ENCODE data around the gene DCAF17.
"Not testable (repeated sequence)": the region's sequence is repeated elsewhere in the genome, so short reads cannot be mapped to it uniquely, and the experiment has no call there.

The DCAF17 gene

DNA sequence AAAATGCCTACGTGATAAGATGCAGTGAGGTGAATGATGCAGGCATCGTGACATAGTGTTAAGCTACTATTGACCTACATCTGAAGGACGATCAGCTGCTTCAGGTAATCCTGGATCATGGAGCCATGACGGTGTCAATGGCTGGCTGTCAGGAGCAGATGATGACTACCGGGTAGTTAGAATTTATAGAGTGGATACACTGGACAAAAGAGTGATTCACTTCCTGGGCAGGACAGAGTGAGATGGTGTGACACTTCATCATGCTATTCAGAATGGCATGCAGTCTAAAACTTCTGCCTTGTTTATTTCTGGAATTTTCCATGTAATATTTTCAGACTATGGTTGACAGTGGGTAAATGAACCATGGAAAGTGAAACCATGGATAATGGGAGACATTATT lies 29.8 kb upstream of the DCAF17 start:
- TF ChIP-seq ZNF274 (IDR thresholded peaks at IDR 0.05; ENCODE audit: low read depth, low read length), result no peak
- H3K4me3 ChIP-seq (ENCODE audit: low read length), result no peak overlapping the region

DNA sequence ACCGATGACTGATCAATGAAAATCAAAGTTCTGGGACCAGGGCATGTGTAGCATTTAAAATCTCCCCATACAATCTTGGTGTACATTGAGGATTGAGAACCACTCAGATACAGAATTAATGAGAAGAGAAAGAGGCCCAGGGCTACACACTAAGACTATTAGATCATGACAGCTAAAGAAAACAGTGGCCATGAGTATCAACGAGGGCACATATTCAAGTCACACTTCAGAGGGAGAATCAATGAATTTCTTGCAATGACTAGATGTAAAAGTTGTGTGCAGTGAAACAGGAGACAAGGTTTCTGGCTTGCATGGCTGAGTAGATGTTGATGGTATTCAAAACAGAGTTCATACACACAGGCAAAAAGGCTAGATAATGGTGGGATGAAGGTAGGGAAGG lies 29.3 kb upstream of the DCAF17 start:
- no peak for TF ChIP-seq ZNF274 (IDR thresholded peaks at IDR 0.05; ENCODE audit: low read depth, low read length)
- no peak overlapping the region for H3K4me3 ChIP-seq (ENCODE audit: low read length)

DNA sequence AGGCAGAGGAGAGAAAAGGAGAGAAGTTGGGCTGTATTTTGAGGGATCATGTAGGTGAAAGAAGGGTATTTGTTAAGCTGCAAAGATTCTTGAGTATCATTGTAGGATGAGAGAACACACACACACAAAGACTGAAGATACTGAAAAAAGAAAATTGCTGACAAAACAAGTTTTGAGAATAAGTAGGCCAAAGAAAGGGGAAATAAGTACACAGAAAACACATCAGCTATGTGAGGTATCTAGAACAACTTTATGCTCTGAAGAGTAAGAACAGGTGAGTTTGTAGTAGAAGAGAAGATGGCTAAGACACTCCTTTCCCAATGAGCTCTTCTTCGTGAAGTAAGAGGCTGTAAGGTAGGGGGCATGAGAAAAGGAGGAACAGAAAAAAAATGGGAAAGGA lies 28.5 kb upstream of the DCAF17 start:
- no peak for TF ChIP-seq ZNF274 (IDR thresholded peaks at IDR 0.05; ENCODE audit: low read depth, low read length)
- no peak overlapping the region for H3K4me3 ChIP-seq (ENCODE audit: low read length)

DNA sequence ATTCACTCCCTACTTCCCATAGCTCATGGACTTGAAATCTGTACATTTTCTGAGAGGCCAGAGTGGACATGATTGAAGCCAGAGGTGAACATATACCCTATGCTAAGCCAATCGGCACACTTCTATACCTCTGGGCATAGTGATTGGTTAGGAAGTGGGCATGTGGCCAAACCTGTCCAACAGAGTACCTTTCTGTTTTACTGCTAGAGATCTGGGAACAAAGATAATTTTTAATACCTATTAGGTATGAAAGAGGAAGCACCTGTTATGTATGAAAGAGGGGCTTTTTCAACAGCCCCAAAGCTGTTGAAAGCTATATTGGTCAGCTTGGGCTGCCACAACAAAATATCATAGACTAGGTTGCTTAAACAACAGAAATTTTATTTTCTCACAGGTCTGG lies 28.0 kb upstream of the DCAF17 start:
- no peak for TF ChIP-seq ZNF274 (IDR thresholded peaks at IDR 0.05; ENCODE audit: low read depth, low read length)
- no peak overlapping the region; the same call in 1 of the 2 replicates for H3K4me3 ChIP-seq (ENCODE audit: low read length)

DNA sequence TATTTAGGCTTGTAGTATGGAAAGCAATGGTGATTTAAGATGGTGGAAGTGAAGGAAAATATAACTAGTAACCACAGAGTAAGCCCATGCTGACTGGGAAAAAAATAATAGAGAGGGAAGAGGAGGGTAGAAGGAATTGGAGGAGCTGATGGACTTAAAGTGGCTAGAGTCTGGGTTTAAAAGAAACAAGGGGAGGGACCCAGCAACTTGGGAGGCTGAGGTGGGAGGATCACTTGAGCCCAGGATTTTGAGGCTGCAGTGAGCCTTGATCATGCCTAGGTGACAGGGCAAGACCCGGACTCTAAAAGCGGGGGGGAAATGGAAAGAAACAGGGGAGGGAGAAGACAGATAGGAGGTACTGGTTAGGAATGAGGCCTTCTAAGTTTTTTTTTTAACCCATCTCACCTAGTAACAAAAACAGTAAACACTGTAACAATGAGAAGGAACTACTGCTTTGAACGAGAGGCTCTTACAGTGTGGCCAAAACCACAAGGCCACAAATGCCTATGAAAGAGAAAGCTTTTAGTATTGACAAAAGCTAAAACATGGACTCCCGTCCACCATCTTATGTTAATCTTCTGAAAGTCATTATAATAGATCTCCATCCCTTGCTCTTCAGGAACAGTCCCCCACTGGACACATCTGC lies 26.9 kb upstream of the DCAF17 start:
- no peak for TF ChIP-seq ZNF274 (IDR thresholded peaks at IDR 0.05; ENCODE audit: low read depth, low read length)
- H3K4me3 ChIP-seq (ENCODE audit: low read length), result no peak overlapping the region

DNA sequence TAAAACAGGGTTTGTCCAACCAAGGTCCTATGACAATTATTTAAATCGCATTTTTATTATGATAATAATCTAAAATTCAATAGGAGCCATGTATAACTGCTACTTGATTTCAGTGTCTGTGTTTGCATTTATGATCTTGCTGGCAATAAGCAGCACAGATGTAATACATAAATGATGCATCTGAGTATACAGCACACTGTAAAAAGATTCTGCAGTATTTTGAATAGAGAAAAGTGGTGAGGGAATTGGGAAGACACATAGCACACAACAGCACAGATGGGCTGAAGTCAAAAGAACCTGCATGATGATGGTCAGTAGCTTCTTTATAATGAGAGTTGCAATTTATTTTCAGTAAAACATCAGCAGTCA lies 26.4 kb upstream of the DCAF17 start:
- no peak for TF ChIP-seq ZNF274 (IDR thresholded peaks at IDR 0.05; ENCODE audit: low read depth, low read length)
- no peak overlapping the region for H3K4me3 ChIP-seq (ENCODE audit: low read length)

DNA sequence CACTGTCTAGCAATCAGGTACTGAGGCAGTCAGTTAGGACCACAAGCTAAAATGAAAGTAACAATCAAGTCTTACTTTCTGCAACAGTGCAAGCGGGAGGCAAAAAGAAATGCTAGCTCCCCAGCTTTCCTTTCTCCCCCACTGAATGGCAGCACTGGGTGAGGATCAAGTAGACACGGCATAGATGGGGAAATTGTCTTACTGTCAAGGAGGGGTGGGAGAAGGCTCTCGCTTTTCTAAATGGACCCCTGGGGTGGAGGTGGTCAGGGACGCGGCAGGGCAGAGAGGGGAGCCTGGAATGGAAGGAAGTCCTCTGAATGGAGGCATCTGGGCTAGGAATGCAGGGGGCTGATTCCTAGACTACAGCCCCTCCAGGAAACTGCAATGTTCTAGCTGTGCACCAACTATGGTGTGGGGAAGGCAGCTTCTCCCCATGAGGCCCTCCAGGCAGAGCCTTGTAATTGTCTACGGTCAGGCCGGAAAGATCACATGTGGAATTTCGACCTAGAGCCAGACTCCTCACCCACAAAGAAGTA lies 24.5 kb upstream of the DCAF17 start:
- H3K4me3 ChIP-seq (ENCODE audit: low read length), result peak overlapping the region; percentile 43; the same call in 1 of the 2 replicates
- no peak for TF ChIP-seq ZNF274 (IDR thresholded peaks at IDR 0.05; ENCODE audit: low read depth, low read length)

DNA sequence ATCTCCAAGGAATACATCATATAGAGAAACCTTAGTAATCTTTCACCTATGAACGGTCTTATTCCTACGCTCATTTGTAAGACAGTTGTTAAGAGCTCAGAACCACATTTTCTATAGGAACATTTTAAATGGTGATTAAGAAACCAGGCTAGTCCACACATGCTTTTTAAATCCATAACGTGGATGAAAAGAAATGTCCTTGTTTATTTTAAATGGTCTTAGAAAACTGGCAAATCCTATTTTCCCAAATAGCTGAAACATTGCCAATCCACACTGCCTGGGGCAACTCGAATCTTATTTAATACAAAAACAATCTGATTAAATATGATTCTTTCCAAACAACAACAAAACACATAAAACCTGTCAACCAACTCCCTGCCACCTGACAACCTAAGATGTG lies 23.9 kb upstream of the DCAF17 start:
- no peak overlapping the region for H3K4me3 ChIP-seq (ENCODE audit: low read length)

DNA sequence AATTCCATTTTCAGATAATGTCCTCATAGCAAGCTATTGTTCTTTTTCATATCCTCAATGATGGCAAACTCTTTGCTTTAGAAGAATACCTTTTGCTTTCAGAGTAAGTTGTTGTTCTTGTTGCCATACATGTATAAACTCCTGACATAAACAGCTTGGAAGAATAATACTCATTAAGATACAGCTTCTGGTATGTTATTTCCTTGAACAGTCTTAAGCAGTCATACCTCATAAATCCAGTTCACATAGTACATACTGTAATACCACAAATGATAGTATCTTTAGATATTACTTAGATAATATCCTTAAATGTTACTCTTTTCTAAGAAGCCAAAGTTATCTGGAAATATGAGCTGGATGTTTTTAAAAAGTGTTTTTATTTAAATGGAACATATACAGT lies 23.4 kb upstream of the DCAF17 start:
- H3K4me3 ChIP-seq (ENCODE audit: low read length), result no peak overlapping the region
- no peak for TF ChIP-seq ZNF274 (IDR thresholded peaks at IDR 0.05; ENCODE audit: low read depth, low read length)

More for the DNA sequence above, 23.9 kb upstream of the DCAF17 start:
- no peak for TF ChIP-seq ZNF274 (IDR thresholded peaks at IDR 0.05; ENCODE audit: low read depth, low read length)

DNA sequence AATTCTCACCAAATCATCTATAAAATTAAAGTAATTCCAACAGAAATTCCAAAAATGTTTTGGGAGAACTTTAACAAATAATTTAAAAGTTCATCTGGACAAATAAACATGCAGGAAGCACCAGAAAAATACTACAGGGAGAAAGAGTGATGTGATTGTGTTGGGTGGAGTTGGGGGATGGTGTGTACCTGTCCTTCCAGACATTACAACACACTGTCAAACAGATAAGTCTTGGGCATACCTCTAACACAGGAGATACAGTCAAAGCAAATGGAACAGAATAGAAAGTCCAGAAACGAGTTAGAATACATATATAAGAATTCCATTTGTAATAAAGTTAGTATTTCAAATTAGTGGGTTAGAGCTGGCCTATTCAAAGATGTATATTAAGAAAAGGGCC lies 22.8 kb upstream of the DCAF17 start:
- TF ChIP-seq ZNF274 (IDR thresholded peaks at IDR 0.05; ENCODE audit: low read depth, low read length), result no peak
- no peak overlapping the region for H3K4me3 ChIP-seq (ENCODE audit: low read length)

DNA sequence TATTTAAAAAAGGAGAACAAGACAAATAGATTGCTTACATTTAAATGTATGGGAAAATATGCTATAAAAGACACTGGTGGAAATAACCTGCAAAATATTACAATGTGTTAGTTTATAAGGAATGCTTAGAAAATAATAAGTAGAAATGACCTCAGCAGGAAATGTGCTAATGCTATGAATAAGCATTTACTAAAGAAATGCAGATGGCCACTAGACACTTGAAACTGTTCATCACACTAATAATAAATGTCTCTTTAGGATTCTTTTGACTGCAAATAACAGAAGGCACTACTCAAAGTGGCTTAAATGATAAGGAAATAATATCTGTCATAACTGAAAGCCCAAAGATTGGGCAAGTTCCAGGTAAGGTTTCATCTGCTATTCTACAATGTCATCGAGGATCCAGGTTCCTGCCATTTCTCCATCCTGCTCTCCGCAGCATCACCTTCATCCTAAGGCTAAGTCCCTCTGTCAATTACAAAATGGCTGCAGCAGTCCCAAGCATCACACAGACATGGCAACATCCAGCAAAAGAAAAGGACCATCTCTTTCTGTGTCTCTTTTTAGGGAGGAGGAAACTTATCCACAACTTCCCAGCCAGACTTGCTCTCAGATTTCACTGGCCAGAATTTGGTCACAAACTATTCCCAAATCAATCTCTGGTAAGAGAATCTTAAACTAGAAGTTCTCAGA lies 22.1 kb upstream of the DCAF17 start:
- TF ChIP-seq ZNF274 (IDR thresholded peaks at IDR 0.05; ENCODE audit: low read depth, low read length), result no peak
- no peak overlapping the region for H3K4me3 ChIP-seq (ENCODE audit: low read length)

DNA sequence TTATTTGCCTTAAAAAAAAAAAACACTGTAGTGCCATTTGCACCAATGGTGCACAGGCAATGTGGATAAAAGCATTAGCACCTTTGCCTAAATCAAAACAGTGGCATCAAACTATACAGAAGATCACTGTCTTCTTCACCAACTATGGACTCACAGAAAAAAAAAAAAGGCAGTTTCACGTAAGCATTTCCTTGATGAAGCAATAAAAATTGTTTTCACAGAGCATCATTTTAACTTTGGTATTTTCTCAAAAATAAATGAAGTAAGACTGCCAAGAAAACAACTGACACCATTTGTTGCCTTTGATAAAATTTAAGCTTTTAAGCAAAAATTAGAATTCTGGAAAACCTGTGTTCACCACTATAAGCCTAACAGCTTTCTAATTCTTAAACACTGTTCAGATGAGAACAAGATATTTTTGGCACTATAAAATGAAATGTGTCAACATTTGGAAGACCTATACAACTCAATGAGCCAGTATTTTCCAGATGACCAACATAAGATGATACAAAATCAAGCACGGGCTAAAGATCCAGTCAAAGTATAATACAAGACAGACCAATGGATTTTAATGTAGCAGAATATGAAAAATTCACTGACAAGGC lies 21.4 kb upstream of the DCAF17 start:
- H3K4me3 ChIP-seq (ENCODE audit: low read length), result no peak overlapping the region
- TF ChIP-seq ZNF274 (IDR thresholded peaks at IDR 0.05; ENCODE audit: low read depth, low read length), result no peak

DNA sequence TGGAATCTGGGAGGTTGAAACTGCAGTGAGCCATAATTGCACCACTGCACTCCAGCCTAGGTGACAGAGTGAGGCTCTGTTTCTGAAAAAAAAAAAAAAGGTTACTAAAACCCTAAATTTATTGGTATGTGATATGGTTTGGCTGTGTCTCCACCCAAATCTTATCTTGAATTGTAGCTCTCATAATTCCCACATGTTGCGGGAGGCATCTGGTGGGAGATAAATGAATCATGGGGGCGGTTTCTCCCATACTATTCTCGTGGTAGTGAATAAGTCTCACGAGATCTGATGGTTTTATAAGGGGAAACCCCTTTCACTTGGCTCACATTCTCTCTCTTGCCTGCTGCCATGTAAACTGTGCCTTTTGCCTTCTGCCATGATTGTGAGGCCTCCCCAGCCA lies 19.4 kb upstream of the DCAF17 start:
- H3K4me3 ChIP-seq (ENCODE audit: low read length), result not testable (repeated sequence)

DNA sequence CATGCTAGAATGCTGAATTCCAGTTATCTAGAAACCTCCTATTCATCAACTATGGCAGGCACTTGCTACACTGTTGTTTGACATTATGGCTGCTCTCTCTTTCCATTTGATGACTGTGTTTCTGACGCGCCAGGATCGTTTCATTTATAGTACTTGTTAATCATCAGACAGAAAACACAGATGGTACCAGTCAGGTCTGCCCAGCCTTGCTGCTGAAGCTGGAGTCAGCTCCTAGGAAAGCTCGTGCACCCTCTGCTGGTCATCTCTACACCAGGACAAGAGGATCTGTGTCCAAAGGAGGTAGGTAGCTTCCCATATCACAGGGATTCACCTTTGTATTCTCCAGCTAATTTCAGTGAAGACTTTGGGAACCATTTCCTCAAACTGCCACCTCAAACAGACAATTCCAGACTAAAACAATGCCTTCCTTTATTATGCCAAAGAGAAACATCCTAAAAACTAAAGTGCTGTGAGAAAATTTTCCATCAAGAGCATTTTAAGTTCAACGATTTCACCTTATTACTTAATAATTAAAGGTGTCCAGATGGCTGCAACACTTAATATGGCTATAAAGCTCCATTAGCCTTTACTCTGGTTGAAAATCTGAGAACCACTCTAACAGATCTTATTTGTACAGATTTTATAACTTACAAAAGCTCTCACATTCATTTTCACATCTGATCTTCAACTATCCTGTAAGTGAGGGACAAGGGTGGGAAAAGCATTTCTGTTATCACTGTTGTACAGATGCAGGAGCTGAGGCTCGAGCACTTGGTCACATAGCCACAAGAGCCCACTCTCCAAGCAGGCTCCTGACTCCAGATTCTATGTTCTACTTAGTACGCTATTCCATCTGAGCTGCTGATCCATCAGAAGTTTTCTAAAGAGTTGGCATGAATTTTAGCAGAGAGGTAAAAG lies 17.8 kb upstream of the DCAF17 start:
- no peak for TF ChIP-seq ZNF274 (IDR thresholded peaks at IDR 0.05; ENCODE audit: low read depth, low read length)
- no peak overlapping the region for H3K4me3 ChIP-seq (ENCODE audit: low read length)
